ENCODE results near the gene SLC25A34.

SLC25A34 gene

DNA sequence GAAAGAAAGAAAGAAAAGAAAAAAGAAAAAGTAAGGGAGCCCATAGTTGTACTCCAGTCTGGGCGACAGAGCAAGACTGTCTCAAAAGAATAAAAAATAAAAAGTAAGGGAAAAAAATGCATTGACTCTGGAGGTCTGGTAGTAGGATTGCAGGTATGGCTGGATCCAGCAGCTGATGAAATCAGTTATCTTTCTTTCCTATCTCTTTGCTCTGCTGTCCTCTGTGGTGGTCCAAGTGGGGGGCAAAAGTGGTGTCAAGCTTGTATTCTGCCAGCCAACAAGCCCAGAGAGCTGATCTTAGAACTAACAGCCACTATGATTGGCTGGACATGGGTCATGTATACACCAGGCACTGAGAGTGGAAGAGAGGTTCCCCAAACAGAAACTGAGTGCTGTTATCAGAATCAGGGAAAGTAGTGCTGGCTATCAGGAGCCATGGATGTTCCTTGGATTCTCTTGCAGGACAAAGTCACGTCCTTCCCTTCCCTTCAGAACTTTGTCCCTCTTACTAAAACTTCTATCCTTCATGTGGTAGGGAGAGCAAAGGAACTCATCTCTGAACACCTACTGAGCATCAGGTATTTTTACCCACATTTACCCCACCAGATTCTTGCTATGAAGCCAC lies 19.1 kb downstream of the SLC25A34 start:
- DNase-seq = no peak

DNA sequence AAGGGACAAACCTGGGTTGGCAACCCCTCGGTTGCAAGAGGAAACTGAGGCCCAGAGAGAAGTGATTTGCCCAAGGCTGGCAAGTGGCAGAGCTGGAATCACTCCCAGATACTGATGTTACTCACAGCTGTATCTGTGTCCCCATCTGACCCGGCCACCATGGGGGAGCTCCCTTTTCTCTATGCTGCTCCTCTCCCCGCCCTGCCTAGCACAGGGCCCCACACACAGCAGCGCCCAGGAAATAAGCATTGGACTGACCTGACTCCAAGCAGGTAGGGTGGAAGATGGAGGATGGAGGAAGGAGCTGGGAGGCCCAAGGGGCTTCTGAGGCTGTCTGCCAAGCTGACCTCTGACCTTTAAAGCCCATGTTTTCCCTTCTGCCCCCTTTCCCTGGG lies 19.6 kb downstream of the SLC25A34 start:
- DNase-seq = no peak

DNA sequence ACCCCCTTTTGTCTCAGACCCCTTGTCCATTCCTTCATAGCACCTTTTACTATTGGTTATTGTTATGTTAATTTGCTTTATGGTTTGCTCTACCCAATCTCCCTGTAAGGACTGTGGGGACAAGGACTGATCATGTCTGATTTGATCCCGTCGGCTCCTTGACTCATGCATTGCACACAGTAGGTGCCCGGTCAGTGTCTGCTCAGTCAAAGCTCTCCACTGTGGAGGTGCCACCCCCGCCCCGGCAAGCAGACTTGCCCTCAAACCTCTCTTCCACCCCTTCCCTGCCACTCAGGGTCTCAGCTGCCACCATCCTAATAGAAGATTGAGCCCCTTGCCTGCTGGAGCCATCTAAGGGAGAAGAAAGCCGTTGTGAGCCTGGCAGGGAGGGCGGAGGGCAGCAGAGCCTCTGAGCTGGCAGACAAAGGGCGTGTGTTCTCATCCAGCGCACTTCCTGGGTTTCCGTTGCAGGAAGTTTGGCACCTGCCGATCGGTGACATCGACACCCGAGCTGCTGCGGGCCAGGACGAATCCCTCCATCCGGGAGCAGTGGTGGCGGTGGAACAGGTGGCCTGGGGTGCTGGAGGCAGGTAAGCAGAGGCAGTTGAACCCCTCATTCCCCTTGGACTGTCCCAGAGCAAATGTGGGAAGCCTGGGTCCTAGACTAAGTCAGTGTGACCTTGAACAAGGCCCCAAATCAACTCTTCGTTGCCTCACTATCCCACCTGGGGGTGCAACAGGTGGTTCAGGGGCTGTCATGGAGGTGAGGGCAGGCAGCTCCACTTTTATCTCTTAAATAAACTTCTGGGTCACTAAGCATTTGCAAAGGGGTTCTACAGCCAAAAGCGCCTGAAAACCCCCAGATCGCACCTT lies 20.3 kb downstream of the SLC25A34 start:
- DNase-seq = no peak

DNA sequence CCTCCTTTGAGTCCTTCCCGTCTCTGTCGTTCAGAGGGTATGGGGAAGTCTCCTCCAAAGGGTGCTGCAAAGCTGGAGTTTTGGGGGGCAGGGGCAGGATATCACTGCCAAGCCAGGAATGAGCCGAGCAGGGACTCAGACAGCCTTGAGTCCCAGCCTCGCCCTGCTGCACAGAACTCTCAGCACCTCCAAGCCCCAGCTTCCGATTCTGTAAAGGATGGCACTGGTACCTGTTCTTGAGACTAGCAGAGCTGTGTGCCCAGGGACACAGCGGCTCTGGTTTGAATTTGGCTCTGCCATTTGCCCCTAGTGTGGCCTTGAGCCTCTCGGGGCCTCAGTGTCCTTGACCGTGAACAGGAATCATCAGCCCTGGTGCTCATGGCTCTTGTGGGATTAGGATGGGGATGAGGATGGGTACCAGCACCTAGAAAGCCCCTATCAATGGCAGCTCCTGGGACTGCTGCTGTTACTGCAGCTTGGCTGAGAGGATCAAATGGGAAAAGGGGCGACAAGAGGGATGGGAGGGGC lies 21.0 kb downstream of the SLC25A34 start:
- no peak for DNase-seq

DNA sequence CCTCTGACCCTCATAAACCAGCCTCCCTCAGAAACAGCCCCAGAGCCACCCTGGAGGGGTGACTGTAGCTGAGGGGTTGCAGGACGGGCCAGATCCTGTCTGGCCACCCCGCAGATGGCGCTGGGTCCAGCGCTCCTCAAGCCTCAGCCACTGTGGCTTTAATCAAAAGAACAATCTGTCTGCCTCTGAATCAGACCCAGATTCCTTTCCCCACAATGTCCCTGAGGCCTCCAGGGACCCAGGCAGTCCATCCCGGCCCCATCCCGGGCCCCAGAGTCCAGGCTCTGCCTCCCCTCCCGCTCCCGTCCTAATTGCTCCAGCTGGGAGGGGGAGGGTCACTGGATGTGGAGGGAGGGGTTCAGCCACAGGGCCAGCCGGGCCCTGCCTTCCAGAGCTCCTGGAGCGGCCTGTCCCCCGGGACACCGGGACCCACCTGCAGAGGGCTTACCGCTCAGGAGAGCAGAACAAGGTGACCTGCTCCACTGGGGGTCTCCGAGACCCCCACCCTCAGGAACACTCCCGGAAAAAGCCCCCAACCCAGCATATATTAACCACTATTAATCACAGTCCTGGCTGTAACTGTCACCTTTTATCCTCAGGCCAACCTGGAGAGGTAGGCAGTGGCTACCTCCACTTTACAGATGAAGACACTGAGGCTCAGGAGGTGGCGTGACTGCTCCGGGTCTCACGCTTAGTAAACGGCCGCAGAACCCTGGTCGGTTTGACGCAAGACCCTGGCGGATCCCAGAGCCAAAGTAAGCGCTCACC lies 21.7 kb downstream of the SLC25A34 start:
- DNase-seq = no peak

DNA sequence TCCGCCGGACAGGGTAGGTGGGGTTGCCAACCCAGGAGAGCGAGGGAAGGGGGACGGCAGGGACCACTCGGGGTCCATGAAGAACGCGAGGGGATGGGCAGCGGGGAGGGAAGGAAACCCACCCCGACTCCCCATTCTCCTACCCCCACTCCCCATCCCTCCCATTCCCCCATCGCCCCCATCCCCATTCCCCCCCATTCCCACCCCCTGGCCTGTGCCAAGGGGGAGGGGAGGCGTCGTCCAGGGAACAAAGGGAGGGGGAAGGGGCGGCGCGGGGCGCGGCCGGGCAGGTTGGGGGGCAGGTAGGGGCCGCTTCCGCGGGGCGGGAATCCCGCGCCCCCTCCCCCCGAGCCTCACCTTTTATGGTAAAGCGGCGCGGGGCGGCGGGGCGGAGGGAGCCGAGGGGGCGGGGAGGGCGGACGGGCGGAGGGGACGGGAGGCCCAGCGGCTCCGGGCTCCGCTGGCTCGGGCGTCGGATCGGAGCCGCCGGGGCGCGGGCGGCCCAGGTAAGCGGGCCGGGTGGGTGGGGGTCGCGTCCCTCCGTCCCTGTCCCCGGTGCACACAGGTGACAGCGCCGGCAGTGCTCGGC lies 22.4 kb downstream of the SLC25A34 start, which contains the start of gene FBLIM1:
Gene FBLIM1 (plus strand): TSS at position 453 of the 589 bp plus-strand sequence. CDS start 6,189 bp downstream, outside the sequence.
- DNase-seq = no peak

DNA sequence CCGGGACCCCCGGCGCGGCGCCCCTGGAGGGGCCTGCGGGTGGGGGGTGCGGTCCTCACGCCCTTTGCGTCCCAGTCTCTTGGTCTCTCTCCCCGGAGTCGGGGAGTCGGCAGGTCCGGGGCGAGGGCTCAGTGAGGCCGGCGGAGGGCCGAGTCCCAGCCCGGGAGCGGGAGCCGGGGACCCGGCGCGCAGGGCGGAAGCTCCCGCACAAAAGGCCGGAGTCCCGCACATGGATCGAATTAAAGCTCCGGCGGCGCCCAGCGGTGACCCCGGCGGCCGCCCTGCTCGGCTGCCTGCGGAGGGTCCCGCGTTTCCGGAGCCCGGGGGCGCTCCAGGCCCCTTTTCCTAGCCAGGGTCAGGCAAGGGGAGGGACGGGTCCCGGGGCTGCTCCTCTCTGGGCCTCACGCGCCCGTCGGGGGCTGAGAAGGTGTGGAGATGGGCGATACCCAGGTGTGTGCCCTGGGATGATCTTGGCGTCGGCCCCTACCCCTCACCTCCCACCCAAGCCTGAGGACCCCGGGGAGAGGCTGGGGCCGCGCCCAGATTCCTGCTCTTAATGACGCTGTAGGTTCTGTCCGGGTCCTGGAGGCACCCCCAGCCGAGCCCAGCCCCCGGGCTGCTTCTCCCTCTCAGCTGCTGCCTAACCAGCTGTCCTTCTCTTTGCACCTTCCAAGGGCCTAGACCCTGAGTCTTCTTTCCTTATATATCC lies 23.0 kb downstream of the SLC25A34 start:
- no peak for DNase-seq

DNA sequence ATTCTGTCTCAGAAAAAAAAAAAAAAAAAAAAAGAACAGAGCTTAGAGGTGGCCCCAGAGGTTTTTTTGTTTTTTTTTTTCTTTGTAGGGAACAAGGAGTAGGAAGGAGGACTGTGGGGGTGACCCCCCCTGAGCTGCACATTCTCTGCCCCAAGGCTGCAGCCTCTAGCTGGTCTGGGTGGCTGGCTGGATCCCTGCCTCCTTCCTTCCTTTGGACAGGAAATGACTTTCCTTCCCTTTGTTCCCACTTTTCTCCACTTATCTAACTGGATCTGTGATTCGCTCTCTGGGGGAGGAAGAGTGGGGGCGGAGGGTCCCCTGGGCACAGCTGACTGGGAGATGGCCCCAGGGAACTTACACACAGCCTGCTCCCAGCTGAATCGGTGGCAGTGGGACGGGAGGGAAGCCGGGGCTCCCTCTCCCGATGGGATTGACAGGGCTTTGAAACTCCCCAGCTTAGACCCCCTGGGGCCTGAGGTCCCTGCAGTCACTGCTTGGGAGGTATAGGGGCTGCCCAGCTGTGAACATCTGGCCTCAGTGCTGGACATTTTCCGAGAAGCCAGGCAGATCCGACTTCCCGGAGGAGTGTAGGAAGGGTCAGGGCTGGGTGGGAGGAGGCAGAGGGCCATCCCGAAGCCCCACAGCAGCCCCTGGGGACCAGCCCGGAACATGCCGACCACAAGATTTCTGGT lies 24.6 kb downstream of the SLC25A34 start:
- DNase-seq = no peak

DNA sequence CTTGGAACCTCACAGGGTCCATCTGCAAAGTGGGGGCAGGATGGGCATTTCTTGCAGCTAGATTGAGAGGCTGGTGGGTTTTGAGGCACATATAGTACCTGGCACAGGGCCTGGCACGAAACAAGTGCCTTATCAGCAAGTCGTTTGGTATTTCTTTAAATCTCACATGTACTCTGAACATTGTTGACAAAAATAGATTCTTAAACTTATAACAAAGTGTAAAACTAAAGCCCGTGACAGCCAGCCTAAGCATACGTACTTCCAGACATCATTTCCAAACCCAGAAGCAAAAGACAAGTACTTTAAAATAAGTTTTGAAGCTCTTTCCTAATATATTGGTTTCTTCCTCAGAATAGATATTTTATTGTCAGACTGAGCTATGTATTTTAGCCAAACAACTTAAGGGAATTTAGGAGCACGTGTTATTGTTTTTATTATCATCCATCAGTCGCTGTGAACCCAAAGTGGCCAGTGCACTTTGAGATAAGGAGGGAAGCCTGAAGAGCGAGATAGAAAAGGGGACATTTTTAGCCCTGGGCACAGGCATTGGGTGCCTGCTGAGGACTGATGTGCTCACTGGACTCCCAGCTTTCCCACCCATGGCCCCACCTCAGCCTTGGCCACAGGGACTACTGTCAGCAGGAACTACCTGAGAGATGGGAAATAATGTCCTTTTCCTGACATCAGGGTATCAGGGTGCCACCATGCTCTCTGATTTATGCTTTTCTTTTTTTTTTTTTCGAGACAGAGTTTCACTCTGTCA lies 25.5 kb downstream of the SLC25A34 start:
- no peak for DNase-seq

DNA sequence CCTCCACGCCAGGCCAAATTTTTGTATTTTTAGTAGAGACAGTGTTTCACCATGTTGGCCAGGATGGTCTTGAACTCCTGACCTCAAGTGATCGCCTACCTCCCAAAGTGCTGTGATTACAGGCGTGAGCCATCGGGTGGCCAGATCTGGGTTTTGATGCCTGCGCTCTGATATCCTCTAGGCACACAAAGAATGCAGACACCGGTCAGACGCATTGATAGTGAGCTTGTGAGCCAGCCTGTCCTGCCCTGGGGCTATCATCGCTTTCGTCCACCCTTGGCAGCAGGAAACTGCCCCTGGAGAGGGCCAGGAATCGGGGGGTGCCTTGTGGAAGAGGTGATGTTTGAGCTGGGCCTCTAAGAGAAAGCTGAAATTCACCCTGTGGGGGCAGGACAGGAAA lies 26.5 kb downstream of the SLC25A34 start:
- DNase-seq = no peak

DNA sequence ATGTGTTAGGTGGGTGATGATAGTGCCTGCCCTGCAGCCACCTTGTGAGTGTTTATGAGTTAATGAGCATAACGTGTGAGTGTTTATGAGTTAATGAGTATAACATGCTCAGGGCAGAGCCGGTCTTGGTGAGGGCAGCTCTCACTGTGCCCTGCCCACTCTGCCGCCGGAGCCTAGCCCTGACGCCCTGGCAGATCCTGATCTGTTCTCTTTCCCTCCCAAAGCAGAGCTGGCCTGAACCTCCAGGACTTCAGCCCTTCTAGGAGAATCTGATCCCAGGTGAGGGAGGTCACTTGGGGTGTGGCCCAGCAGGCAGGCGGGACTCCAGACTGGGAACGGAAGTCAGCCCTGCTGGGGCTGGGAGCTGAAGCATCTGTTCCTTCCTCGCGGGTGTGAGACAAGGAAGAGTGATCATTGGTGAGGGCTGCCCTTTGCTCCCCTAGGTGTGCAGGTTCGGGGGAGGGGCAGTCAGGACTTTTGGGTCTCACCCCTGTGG lies 28.3 kb downstream of the SLC25A34 start:
- no peak for DNase-seq

DNA sequence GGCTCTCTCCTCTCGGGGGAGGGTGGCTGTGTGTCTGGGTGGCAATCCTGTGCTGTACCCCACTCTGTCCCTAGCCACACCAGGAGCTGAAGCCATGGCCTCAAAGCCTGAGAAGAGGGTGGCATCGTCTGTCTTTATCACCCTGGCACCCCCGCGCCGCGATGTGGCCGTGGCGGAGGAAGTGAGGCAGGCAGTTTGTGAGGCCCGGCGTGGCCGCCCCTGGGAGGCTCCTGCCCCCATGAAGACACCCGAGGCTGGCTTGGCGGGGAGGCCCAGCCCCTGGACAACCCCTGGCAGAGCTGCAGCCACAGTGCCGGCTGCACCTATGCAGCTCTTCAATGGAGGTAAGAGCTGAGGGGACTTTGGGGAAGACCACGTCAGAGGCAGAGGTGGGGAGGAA lies 28.8 kb downstream of the SLC25A34 start:
- no peak for DNase-seq

DNA sequence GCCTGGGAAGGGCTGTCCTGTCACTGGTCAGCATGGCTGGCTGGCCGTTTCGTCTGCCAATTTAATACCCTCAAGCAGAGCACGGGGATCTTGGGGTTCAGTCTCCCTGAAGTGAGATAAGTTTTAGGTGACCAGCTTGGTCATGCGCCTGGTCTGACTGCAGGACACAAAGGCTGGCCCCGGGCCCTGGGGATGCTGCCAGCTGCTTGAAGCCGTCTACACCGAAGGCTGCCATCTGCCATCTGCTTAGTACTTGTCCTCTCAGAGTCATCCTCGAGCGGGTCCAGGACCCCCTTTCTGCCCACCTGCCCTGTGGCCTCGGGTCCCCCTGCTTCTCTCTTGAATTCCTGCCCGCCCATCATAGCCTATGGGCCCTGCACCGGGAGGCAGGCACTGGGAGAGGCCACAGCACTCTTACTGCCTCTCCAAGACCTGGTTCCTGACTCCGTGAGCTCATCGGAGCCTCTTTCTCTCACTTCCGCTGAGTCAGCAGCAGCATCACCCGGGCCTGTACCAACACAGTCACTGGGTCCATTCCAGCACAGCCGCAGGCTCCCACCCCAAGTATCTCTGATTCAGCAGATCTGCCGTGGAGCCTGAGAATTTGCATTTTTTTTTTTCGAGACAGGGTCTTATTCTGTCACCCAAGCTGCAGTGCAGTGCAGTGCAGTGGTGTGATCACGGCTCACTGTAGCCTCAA lies 29.6 kb downstream of the SLC25A34 start:
- no peak for DNase-seq

DNA sequence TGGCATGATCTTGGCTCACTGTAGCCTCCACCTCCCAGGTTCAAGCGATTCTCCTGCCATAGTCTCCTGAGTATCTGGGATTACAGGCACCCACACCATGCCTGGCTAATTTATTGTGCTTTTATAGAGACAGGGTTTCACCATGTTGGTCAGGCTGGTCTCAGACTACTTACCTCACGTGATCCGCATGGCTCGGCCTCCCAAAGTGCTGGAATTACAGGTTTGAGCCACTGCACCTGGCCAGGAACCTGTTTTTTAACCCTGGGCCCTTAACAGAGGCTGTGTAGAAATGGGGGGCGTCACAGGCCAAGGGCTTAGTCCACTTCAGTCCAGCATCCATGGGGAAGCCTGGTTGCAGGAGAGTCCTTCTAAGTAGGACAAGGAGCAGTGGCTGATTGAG lies 31.9 kb downstream of the SLC25A34 start:
- no peak for DNase-seq

DNA sequence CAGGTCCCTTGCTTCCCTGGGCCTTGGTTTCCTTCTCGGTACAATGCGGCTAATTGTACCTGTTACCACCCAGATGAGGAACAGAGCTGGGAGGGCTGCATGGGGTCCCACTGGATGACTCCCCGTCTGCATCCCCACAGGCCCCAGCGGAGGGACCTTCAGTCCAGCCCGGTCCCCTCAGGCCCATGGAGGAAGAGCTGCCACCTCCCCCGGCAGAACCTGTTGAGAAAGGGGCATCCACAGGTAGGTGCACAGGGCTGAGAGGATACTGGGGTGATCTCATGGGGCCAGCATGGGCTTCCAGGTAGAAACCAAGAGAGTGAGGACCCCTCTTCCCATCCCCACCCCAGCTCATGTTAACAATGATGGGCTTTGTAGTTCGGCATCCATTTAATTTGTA lies 32.3 kb downstream of the SLC25A34 start:
- DNase-seq = no peak

DNA sequence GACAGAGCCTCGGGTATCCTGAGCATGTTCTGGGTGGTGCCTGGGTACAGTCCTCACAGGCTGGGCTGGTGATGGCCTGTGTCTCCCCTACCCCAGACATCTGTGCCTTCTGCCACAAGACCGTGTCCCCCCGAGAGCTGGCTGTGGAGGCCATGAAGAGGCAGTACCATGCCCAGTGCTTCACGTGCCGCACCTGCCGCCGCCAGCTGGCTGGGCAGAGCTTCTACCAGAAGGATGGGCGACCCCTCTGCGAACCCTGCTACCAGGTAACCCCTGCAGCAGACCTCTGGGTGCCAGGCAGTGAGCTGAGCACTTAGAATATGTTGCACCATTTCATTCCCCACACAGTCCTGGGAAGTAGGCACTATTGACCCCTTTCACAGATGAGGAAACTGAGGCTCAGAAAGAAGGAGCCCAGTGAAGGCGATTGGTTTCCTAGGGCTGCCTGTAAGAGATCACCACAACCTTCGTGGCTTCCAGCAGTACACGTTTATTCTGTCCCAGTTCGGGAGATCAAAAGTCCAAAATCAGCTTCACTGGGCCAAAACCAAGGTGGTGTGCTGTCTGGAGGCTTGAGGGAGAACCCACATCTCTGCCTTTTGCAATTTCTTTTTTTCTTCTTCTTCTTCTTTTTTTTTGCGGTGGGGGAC lies 34.4 kb downstream of the SLC25A34 start:
- no peak for DNase-seq

DNA sequence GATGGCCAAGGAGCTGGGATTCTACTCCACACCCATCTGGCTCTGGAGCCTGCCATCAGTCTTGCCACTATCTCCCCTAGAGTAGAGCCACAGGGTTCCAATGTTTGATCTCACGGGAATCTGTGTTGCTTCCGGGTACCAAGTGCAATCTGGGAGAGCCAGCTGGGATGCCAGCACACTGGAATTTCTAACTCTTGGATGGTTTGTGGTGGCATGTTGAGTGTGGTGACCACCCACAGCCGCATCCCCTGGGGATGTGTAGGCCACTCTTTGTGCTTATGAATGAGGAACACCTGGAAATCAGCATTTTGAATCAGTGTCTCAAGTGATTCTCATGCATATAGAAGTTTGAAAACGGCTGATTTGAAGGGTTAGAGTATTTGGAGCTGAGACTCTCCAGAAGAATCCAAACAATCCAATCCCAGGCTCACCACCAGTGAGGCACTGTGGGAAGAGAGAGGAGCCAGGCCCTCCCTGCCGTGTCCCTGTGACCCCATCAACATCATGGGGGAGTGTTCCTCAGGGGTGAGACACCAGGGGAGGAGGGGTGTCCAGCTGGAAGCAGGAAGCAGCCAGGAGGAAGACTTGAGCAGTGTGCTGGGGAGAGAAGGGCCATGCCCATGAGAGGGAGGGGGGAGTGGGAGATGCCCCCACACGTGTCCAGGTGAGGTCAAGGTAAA lies 35.9 kb downstream of the SLC25A34 start:
- no peak for DNase-seq

DNA sequence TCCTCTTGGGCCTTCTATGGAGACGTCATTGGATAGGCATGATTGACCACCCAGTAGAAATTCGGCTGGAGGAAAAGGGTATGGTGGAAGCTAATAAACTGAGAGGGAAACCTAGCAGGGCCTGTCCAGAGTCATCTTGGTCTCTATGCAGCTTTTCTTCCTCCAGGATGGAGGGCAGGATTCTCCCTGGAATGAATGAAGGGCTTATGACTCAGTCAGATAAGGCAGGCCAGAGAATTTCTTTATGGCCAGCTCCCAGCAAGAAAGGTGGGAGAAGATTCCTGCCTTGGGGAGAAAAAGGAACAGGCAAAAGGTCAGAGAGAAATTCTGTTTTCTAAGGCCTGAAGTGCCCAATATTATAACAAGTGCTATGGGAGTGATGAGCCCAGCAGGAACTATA lies 39.6 kb downstream of the SLC25A34 start:
- DNase-seq = no peak
